ENCODE results near the gene KRTAP1-3. TPM values are rescaled to one million over a fixed set of nuclear protein-coding genes. Genes with fewer than 3 reads are reported as not detected.
"Not testable (repeated sequence)": the region's sequence is repeated elsewhere in the genome, so short reads cannot be mapped to it uniquely, and the experiment has no call there.

KRTAP1-3 gene
- total RNA-seq: not detected

- DNase-seq (ENCODE audit: low spot score in 2 of 2); H3K36me3 Mint-ChIP-seq; ATAC-seq; H3K9me3 Mint-ChIP-seq: not testable (repeated sequence)
- peak within 1 kb of the TSS in 1 of 2 donors; percentile 14 for H3K27ac Mint-ChIP-seq
Observed at GRCh38 chr17:41034346-41034935, at the start of gene KRTAP1-3. KRTAP1-3 (minus strand) TSS chr17:41034874; CDS start chr17:41034821, 53 bp downstream.

GRCh38 chr17:41084100-41084856 lies 49.6 kb upstream of the KRTAP1-3 start, which contains the start of gene KRTAP4-7:
KRTAP4-7 (plus strand) TSS chr17:41084150; CDS start chr17:41084207, 57 bp downstream.
- not testable (repeated sequence) for ATAC-seq; H3K36me3 Mint-ChIP-seq; DNase-seq (ENCODE audit: low spot score in 2 of 2); H3K9me3 Mint-ChIP-seq
- peak within 1 kb of the TSS in 1 of 2 donors; percentile 30 for H3K27ac Mint-ChIP-seq

- H3K27ac Mint-ChIP-seq; H3K9me3 Mint-ChIP-seq; H3K36me3 Mint-ChIP-seq; DNase-seq (ENCODE audit: low spot score in 2 of 2): not testable (repeated sequence)
- peak; percentile 66 to 84 for ATAC-seq
Observed at GRCh38 chr17:41083427-41083826, 48.8 kb upstream of the KRTAP1-3 start.

- Mint-ChIP-seq H3K36me3 (no peaks in the 10 kb centered on the region), H3K9me3 (no peaks in the 10 kb centered on the region), H3K27ac (no peak overlapping the region)
- no peak for ATAC-seq
- no peak for DNase-seq (ENCODE audit: low spot score in 2 of 2)
Observed at GRCh38 chr17:41082626-41083025, 48.0 kb upstream of the KRTAP1-3 start.

- Mint-ChIP-seq H3K36me3 (no peaks in the 10 kb centered on the region), H3K27ac (no peak overlapping the region), H3K9me3 (no peaks in the 10 kb centered on the region)
- ATAC-seq (no peak), DNase-seq (ENCODE audit: low spot score in 2 of 2) (no peak)
Observed at GRCh38 chr17:41076788-41077187, 42.1 kb upstream of the KRTAP1-3 start.

GRCh38 chr17:41073676-41074075 lies 39.0 kb upstream of the KRTAP1-3 start:
- H3K36me3 Mint-ChIP-seq: no peaks in the 10 kb centered on the region

GRCh38 chr17:41071606-41072360 lies 37.1 kb upstream of the KRTAP1-3 start:
- DNase-seq (ENCODE audit: low spot score in 2 of 2) (no peak), ATAC-seq (no peak)
- H3K36me3 Mint-ChIP-seq: no peaks in the 10 kb centered on the region
- no peaks in the 10 kb centered on the region for H3K9me3 Mint-ChIP-seq
- H3K27ac Mint-ChIP-seq: no peak overlapping the region

More at GRCh38 chr17:41073676-41074075, 39.0 kb upstream of the KRTAP1-3 start:
- H3K9me3 Mint-ChIP-seq: no peaks in the 10 kb centered on the region
- no peak for ATAC-seq
- DNase-seq (ENCODE audit: low spot score in 2 of 2): no peak
- no peak overlapping the region for H3K27ac Mint-ChIP-seq

- H3K9me3 Mint-ChIP-seq: no peaks in the 10 kb centered on the region
- DNase-seq (ENCODE audit: low spot score in 2 of 2): no peak
- ATAC-seq: no peak
- no peaks in the 10 kb centered on the region for H3K36me3 Mint-ChIP-seq
- H3K27ac Mint-ChIP-seq: no peak overlapping the region
Observed at GRCh38 chr17:41069031-41069430, 34.4 kb upstream of the KRTAP1-3 start.

- Mint-ChIP-seq H3K9me3 (no peaks in the 10 kb centered on the region), H3K27ac (no peak overlapping the region), H3K36me3 (no peaks in the 10 kb centered on the region)
- no peak for ATAC-seq
- no peak for DNase-seq (ENCODE audit: low spot score in 2 of 2)
Observed at GRCh38 chr17:41067281-41067680, 32.6 kb upstream of the KRTAP1-3 start.

- no peaks in the 10 kb centered on the region for H3K9me3 Mint-ChIP-seq
- DNase-seq (ENCODE audit: low spot score in 2 of 2): no peak
- no peak within 1 kb of the TSS for H3K27ac Mint-ChIP-seq
- ATAC-seq: peak in 1 of 2 donors; percentile 72
- no peaks in the 10 kb centered on the region for H3K36me3 Mint-ChIP-seq
Observed at GRCh38 chr17:41065829-41066624, 31.4 kb upstream of the KRTAP1-3 start, which contains the start of gene KRTAP2-4. KRTAP2-4 (minus strand) TSS chr17:41065879; CDS start chr17:41065845, 34 bp downstream.

- not testable (repeated sequence) for H3K36me3 Mint-ChIP-seq; H3K9me3 Mint-ChIP-seq; DNase-seq (ENCODE audit: low spot score in 2 of 2); ATAC-seq; H3K27ac Mint-ChIP-seq
Observed at GRCh38 chr17:41065016-41065689, 30.5 kb upstream of the KRTAP1-3 start.

- DNase-seq (ENCODE audit: low spot score in 2 of 2): no peak
- no peaks in the 10 kb centered on the region for H3K9me3 Mint-ChIP-seq
- H3K27ac Mint-ChIP-seq: no peak overlapping the region
- no peak for ATAC-seq
- H3K36me3 Mint-ChIP-seq: no peaks in the 10 kb centered on the region
Observed at GRCh38 chr17:41064301-41064700, 29.6 kb upstream of the KRTAP1-3 start.

GRCh38 chr17:41063449-41063848 lies 28.8 kb upstream of the KRTAP1-3 start:
- Mint-ChIP-seq H3K36me3 (no peaks in the 10 kb centered on the region), H3K27ac (no peak overlapping the region), H3K9me3 (no peaks in the 10 kb centered on the region)
- ATAC-seq (no peak), DNase-seq (ENCODE audit: low spot score in 2 of 2) (no peak)

GRCh38 chr17:41061964-41062363 lies 27.3 kb upstream of the KRTAP1-3 start:
- no peak for DNase-seq (ENCODE audit: low spot score in 2 of 2)
- H3K27ac Mint-ChIP-seq: no peak overlapping the region
- H3K36me3 Mint-ChIP-seq: peaks cover 0 to 4% of the 10 kb centered on the region in 2 donors
- peaks cover 3 to 5% of the 10 kb centered on the region in 2 donors for H3K9me3 Mint-ChIP-seq
- ATAC-seq: no peak

GRCh38 chr17:41060052-41060604 lies 25.5 kb upstream of the KRTAP1-3 start, which contains the start of gene KRTAP2-3:
KRTAP2-3 (minus strand) TSS chr17:41060114; CDS start chr17:41060050, 64 bp downstream.
- no peak within 1 kb of the TSS for H3K27ac Mint-ChIP-seq
- no peak for ATAC-seq
- H3K9me3 Mint-ChIP-seq: peaks cover 3 to 5% of the 10 kb centered on the region in 2 donors
- H3K36me3 Mint-ChIP-seq: peaks cover 0 to 4% of the 10 kb centered on the region in 2 donors
- no peak for DNase-seq (ENCODE audit: low spot score in 2 of 2)
